ENCODE data around the gene ENDOV.

Gene ENDOV

DNA sequence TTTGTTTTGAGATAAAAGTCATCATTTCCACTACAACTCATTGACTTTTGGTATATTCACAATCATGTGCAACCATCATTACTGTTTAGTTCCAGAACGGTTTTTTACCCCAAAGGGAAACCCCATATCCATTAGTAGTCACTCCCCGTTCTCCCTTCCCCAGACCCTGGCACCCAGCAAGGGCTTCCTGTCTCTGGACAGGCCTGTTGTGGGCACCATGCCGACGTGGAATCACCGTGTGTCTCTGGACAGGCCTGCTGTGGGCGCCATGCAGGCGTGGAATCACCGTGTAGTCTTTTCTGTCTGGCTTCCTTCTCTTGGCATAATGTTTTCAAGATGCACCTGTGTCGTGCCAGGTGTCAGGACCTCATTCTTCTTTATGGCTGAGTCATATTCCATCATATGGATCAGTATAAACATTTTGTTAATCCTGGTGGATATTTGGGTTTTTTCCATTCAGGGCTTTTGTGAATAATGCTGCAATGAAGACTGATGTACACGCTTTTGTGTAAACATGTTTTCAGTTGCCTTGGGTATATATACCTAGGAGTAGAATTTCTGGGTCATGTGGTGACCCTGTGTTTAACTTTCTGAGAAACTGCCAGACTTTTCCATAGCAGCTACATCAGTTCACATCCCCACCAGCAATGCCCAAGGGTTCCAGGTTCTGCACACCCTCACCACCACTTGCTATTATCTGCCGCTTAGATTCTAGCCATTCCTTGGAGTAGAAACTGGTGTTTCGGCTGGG, 19.1 kb downstream of the ENDOV start:
- in situ Hi-C loops (cut with MboI; ENCODE audit: low pct_unique_long_range_greater_than_20kb, low sequenced_read_pairs, unreplicated experiment): no loop called here
- TF ChIP-seq, protein P1, sequence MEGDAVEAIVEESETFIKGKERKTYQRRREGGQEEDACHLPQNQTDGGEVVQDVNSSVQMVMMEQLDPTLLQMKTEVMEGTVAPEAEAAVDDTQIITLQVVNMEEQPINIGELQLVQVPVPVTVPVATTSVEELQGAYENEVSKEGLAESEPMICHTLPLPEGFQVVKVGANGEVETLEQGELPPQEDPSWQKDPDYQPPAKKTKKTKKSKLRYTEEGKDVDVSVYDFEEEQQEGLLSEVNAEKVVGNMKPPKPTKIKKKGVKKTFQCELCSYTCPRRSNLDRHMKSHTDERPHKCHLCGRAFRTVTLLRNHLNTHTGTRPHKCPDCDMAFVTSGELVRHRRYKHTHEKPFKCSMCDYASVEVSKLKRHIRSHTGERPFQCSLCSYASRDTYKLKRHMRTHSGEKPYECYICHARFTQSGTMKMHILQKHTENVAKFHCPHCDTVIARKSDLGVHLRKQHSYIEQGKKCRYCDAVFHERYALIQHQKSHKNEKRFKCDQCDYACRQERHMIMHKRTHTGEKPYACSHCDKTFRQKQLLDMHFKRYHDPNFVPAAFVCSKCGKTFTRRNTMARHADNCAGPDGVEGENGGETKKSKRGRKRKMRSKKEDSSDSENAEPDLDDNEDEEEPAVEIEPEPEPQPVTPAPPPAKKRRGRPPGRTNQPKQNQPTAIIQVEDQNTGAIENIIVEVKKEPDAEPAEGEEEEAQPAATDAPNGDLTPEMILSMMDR (IDR thresholded peaks at IDR 0.05; ENCODE audit: extremely low read depth, insufficient read depth, missing control alignments): no peak
- no peak for DNase-seq (ENCODE audit: low spot score)

- TF ChIP-seq, protein P1 (IDR thresholded peaks at IDR 0.05; ENCODE audit: extremely low read depth, insufficient read depth, missing control alignments): no peak
- in situ Hi-C loops (cut with MboI; ENCODE audit: low pct_unique_long_range_greater_than_20kb, low sequenced_read_pairs, unreplicated experiment): no loop called here
- no peak for DNase-seq (ENCODE audit: low spot score)
Measured at GRCh38 chr17:80437532-80437931, 22.6 kb downstream of the ENDOV start.

DNA sequence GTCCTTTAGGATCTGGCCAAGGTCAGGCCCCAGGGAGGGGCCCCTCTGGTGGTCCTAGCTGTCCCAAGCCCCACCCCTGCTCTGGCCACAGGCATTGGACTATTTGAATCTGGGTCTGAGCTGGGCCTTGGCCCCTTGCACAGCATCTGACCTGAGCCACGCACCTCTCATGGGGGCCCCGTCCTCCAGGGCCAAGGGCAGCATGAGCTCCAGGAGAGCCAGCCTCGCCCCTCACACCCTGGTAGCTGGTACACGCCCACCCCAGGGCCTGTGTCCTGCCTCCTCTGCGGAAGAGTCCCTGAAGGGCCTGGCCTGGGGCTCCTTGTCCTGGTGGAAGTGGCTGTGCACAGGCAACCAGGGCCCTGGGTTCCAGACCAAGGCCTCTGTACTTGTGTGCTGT, 23.8 kb downstream of the ENDOV start:
- no peak for DNase-seq (ENCODE audit: low spot score)
- TF ChIP-seq, protein P1 (IDR thresholded peaks at IDR 0.05; ENCODE audit: extremely low read depth, insufficient read depth, missing control alignments): no peak
- in situ Hi-C loops (cut with MboI; ENCODE audit: low pct_unique_long_range_greater_than_20kb, low sequenced_read_pairs, unreplicated experiment): no loop called here

DNA sequence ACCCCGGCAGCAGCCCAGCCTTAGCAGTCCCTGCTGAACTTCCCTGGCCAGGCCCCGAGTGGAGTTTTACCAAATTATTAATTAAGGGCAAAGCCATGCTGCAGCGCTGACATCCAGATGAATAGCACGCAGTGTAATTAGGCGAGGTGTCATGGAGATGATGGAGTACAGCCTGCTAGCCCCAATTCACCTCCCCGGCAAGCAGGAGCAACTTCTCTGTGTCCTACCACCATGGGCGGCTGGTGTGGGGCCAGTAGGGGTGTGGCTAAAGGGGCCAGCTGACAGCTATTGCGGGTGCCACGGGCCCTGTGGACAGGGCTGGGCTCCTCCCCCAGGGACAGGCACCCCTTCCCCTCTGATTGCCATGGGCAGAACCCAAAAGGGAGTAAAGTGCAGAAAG, 24.5 kb downstream of the ENDOV start:
- TF ChIP-seq, protein P1 (IDR thresholded peaks at IDR 0.05; ENCODE audit: extremely low read depth, insufficient read depth, missing control alignments): no peak
- DNase-seq (ENCODE audit: low spot score): no peak
- in situ Hi-C loops (cut with MboI; ENCODE audit: low pct_unique_long_range_greater_than_20kb, low sequenced_read_pairs, unreplicated experiment): no loop called here

- DNase-seq (ENCODE audit: low spot score): peak; percentile 84
Measured at GRCh38 chr17:80441133-80441578, 26.2 kb downstream of the ENDOV start.

DNA sequence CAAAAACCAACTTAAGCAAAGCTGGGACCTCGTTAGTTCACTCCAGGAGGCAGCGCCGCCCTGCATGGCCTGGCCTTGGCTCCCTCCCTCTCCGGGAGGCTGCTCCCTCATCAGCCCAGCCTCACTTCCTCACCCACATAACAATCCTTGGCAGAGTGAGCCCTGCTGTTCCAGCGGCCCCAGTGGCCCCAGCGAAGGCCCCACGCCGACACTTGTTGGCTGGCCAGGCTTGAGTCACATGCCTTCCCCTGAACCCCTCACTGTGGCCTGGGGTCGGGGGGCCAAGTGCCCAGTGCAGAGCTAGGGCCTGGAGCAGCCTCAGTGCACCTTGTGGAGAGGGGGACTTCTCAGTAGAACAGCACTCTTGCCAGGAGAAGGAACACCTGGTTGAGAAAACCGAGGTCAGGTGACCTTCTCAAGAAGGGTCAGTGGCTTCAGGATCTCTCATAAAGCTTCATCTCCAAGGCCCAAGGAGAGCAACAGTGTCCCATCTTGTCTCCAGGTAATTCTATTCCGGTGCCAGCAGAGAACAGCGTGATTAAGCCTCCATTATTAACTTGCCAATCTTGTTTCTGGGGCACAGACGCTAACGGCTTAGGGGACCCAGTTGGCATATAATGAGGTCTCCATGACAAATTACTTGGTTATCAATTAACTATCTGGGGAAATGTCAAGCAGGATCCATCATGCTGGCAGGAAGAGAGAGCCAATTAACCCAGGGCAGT, 26.8 kb downstream of the ENDOV start:
- DNase-seq (ENCODE audit: low spot score): no peak
- TF ChIP-seq, protein P1 (IDR thresholded peaks at IDR 0.05; ENCODE audit: extremely low read depth, insufficient read depth, missing control alignments): no peak
- in situ Hi-C loops (cut with MboI; ENCODE audit: low pct_unique_long_range_greater_than_20kb, low sequenced_read_pairs, unreplicated experiment): no loop called here

More at GRCh38 chr17:80441133-80441578, 26.2 kb downstream of the ENDOV start:
- in situ Hi-C loops (cut with MboI; ENCODE audit: low pct_unique_long_range_greater_than_20kb, low sequenced_read_pairs, unreplicated experiment): no loop called here
- TF ChIP-seq, protein P1 (IDR thresholded peaks at IDR 0.05; ENCODE audit: extremely low read depth, insufficient read depth, missing control alignments): no peak
